NB4 (cell line): ENCODE measurements around the gene ACOT7.

Experiments
- CTCF ChIP-seq: IDR thresholded peaks from one replicate; pipeline ENCODE4 v1.5.1; 2012; ENCODE audit warnings: low read depth, low read length
- MAX ChIP-seq: IDR thresholded peaks from 2 replicates; pipeline ENCODE4 v1.6.1; 2011; ENCODE audit warnings: low read depth, low read length
- MYC ChIP-seq: IDR thresholded peaks from 2 replicates; pipeline ENCODE4 v1.6.1; 2011; ENCODE audit warnings: low read depth, low read length
- POLR2A ChIP-seq: IDR thresholded peaks from 2 replicates; pipeline ENCODE4 v1.6.1; 2011; ENCODE audit warnings: mild to moderate bottlenecking; ENCODE audit not compliant: insufficient read length; ENCODE audit errors: extremely low read depth

- no peak for TF ChIP-seq CTCF
- no peak for TF ChIP-seq POLR2A
- TF ChIP-seq MAX, result no peak
- TF ChIP-seq MYC, result no peak
Measured at GRCh38 chr1:6313393-6314200, 80.0 kb downstream of the ACOT7 start.
